SW 1271 (cell line): ENCODE measurements around the gene SLC4A3.
"Not testable (repeated sequence)": the region's sequence is repeated elsewhere in the genome, so short reads cannot be mapped to it uniquely, and the experiment has no call there.

Experiments used
- DNase-seq, 2 experiments: peaks; one replicate each; lab custom pipeline; 2025; lab: John Stamatoyannopoulos, UW

Gene SLC4A3

GRCh38 chr2:219645631-219646527, 18.4 kb downstream of the SLC4A3 start:
- no peak for DNase-seq

GRCh38 chr2:219648176-219648575, 20.7 kb downstream of the SLC4A3 start:
- DNase-seq: no peak

GRCh38 chr2:219648963-219649362, 21.5 kb downstream of the SLC4A3 start:
- DNase-seq: no peak

GRCh38 chr2:219650426-219651248, 23.2 kb downstream of the SLC4A3 start:
- DNase-seq: no peak

GRCh38 chr2:219651656-219652055, 24.2 kb downstream of the SLC4A3 start:
- DNase-seq: not testable (repeated sequence)

- DNase-seq: no peak
These were observed 29.1 kb downstream of the SLC4A3 start for GRCh38 chr2:219656526-219656925.

GRCh38 chr2:219658196-219658846, 30.9 kb downstream of the SLC4A3 start:
- DNase-seq: no peak

GRCh38 chr2:219658874-219659273, 31.4 kb downstream of the SLC4A3 start:
- DNase-seq: no peak

- no peak for DNase-seq
These were observed 33.9 kb downstream of the SLC4A3 start for GRCh38 chr2:219661197-219661954.

- no peak for DNase-seq
These were observed 34.5 kb downstream of the SLC4A3 start for GRCh38 chr2:219661955-219662395.

GRCh38 chr2:219662566-219662965, 35.1 kb downstream of the SLC4A3 start:
- no peak for DNase-seq

GRCh38 chr2:219663116-219663762, 35.8 kb downstream of the SLC4A3 start:
- no peak for DNase-seq

- DNase-seq: no peak
These were observed 36.6 kb downstream of the SLC4A3 start for GRCh38 chr2:219664041-219664440.

GRCh38 chr2:219664944-219665343, 37.5 kb downstream of the SLC4A3 start:
- no peak for DNase-seq

GRCh38 chr2:219665926-219666325, 38.5 kb downstream of the SLC4A3 start:
- DNase-seq: no peak

GRCh38 chr2:219668316-219668715, 40.9 kb downstream of the SLC4A3 start:
- DNase-seq: no peak

- DNase-seq: no peak
These were observed 43.0 kb downstream of the SLC4A3 start for GRCh38 chr2:219670386-219670785.

- DNase-seq: no peak
These were observed 43.8 kb downstream of the SLC4A3 start for GRCh38 chr2:219671279-219671678.

GRCh38 chr2:219672406-219672805, 45.0 kb downstream of the SLC4A3 start:
- DNase-seq: no peak

GRCh38 chr2:219675221-219675620, 47.8 kb downstream of the SLC4A3 start:
- DNase-seq: no peak

GRCh38 chr2:219676586-219676985, 49.2 kb downstream of the SLC4A3 start:
- no peak for DNase-seq
